ENCODE results near the gene ZNF444. TPM values are rescaled to one million over a fixed set of nuclear protein-coding genes. Genes with fewer than 3 reads are reported as not detected.

ZNF444 gene
- total RNA-seq, 1 donor from 2014 or later = 33.8 TPM

DNA sequence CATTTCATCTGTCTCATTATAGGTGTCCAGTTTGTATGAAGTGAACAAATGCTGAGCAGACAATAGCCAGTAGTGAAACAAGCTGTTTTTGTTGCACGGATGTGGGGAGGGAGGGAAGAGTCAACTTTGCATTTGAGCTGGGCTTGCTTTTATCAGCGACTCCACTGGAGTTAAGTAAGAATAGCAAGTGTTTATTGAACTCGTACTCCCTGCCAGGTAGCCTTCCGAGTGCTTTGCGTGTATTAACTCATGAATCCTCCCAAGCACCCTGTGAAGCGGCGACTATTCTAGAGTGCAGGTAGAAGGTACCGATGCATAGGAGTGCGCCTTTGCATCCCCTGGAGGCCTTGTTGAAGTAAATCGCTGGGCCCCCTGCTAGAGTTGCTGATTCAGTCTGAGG, 4.7 kb upstream of the ZNF444 start:
- no peak for DNase-seq (ENCODE audit: low spot score)
- intact Hi-C loops (cut with micrococcal nuclease) = no loop called here
- Mint-ChIP-seq H3K36me3 (ENCODE audit: low read depth) (no peaks in the 10 kb centered on the region), H3K4me3 (no peak overlapping the region), H3K9me3 (no peaks in the 10 kb centered on the region), H3K27ac (no peak overlapping the region), H3K27me3 (ENCODE audit: insufficient read depth) (peaks cover 3% of the 10 kb centered on the region), H3K4me1 (ENCODE audit: low read depth) (peaks cover 11% of the 10 kb centered on the region)

DNA sequence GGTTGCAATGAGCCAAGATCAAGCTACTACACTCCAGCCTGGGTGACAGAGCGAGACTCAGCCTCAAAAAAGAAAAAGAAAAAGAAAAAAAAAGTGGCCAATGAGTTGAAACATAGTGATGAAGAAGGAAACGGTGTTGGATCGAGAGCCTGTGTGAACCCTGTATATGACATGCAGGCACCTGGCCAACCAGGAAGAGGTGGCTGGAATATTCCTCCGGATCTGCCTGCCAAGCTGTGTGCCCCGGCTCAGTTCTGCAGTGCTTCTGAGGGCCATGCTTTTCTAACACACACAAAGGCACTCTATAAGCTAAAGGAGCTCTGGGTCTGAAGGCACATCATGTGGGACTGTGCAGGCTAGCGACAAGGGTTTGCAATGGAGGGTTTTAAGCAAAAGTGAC, 3.7 kb upstream of the ZNF444 start:
- no peak overlapping the region for H3K27ac Mint-ChIP-seq
- peaks cover 19% of the 10 kb centered on the region for H3K4me1 Mint-ChIP-seq (ENCODE audit: low read depth)
- DNase-seq (ENCODE audit: low spot score) = no peak
- intact Hi-C loops (cut with micrococcal nuclease) = no loop called here
- H3K27me3 Mint-ChIP-seq (ENCODE audit: insufficient read depth) = no peaks in the 10 kb centered on the region
- no peak overlapping the region for H3K4me3 Mint-ChIP-seq
- H3K36me3 Mint-ChIP-seq (ENCODE audit: low read depth) = no peaks in the 10 kb centered on the region
- no peaks in the 10 kb centered on the region for H3K9me3 Mint-ChIP-seq

DNA sequence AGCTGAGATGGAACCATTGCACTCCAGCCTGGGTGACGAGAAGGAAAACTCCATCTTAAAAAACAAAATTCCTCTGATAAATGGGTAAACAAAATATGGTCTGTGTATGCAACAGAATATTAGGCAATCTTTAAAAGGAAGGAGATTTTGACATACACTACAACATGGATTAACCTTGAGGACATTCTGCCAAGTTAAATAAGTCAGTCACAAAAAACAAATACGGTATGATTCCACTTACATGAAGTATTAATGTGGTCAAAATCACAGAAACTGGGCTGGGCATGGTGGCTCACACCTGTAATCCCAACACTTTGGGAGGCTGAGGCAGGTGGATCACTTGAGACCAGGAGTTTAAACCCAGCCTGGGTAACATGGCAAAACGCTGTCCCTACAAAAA, 3.0 kb upstream of the ZNF444 start:
- DNase-seq (ENCODE audit: low spot score) = no peak
- peaks cover 25% of the 10 kb centered on the region for H3K4me1 Mint-ChIP-seq (ENCODE audit: low read depth)
- no peak overlapping the region for H3K27ac Mint-ChIP-seq
- H3K36me3 Mint-ChIP-seq (ENCODE audit: low read depth) = no peaks in the 10 kb centered on the region
- H3K9me3 Mint-ChIP-seq = no peaks in the 10 kb centered on the region
- no peaks in the 10 kb centered on the region for H3K27me3 Mint-ChIP-seq (ENCODE audit: insufficient read depth)
- no peak overlapping the region for H3K4me3 Mint-ChIP-seq
- intact Hi-C loops (cut with micrococcal nuclease) = no loop called here

DNA sequence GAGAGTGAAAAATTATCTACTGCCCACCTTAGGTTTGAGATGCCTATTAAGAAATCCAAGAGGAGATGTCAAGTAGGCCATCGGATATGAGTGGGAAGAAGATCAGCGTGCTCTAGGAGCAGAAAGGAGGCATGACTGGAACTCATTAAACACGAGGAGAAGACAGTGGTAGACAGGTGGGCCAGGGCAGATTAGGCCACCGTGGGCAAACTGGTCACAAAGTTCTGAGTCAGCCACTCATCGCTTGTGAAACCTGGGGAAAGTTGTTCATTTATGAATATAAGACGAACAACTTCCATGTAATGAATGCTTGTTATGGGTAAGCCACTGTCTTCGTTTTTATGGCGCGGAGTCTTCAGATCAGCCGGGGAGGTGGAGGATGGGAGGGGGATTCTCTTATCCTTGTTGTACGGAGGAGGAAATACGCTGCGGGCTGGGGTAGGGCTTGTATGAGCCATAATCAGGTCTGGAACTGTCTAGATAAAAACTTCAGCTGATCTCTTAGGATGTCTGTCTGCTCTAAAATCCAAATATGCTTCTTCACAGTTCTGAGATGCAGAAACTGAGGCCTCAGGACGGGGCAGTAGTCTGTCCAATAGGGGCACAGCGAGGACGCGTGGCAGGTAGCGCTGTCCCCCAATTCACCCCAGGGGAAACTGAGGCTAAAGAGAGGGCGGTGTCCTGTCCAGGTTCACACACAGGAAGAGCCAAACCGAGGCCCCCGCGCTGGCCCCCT, 1.1 kb upstream of the ZNF444 start:
- peak overlapping the region; percentile 82 for H3K4me3 Mint-ChIP-seq
- H3K9me3 Mint-ChIP-seq = no peaks in the 10 kb centered on the region
- H3K27me3 Mint-ChIP-seq (ENCODE audit: insufficient read depth) = no peaks in the 10 kb centered on the region
- peak overlapping the region; percentile 84 for H3K27ac Mint-ChIP-seq
- DNase-seq (ENCODE audit: low spot score) = no peak
- intact Hi-C loops (cut with micrococcal nuclease) = loop anchor here (1.0 to 5.0 kb wide), 4 partner anchors 35 to 1675 kb away; partner anchors contain the start of genes RDH13 and ZNF416
- H3K36me3 Mint-ChIP-seq (ENCODE audit: low read depth) = peaks cover 2% of the 10 kb centered on the region
- H3K4me1 Mint-ChIP-seq (ENCODE audit: low read depth) = peaks cover 37% of the 10 kb centered on the region

DNA sequence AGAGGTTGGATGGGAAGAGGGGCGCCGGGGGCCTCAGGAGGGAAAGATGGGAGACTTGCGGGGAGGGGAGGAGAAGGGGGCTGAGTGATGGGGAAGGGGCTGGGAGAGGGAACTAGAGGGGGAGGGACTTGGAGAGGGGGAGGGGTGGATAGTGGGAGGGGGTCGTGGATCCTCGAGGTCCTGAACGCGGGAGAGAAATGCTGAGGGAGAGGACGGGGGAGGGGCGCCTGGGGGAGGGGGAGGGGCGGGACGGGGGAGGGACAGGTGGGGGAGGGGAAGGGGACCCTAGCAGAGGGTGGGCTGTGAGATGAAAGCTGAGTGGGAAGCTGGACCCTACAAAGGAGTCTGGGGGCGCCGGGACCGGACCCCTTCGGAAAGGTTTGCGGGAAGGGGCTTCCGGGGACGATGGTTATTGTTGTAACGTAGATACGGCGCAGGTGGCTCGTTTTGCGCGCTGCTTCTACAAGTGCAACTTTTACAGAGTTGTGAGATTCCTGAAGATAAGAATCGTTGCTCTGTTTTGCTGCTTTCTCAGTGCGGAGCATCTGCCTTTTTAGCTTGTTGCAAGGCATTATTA, 418 bp downstream of the ZNF444 start:
- H3K27me3 Mint-ChIP-seq (ENCODE audit: insufficient read depth) = no peaks in the 10 kb centered on the region
- H3K9me3 Mint-ChIP-seq = no peaks in the 10 kb centered on the region
- H3K27ac Mint-ChIP-seq = peak overlapping the region; percentile 84
- peaks cover 2% of the 10 kb centered on the region for H3K36me3 Mint-ChIP-seq (ENCODE audit: low read depth)
- peak overlapping the region; percentile 82 for H3K4me3 Mint-ChIP-seq
- H3K4me1 Mint-ChIP-seq (ENCODE audit: low read depth) = peaks cover 37% of the 10 kb centered on the region
- DNase-seq (ENCODE audit: low spot score) = peak; percentile 18
- intact Hi-C loops (cut with micrococcal nuclease) = loop anchor here (1.0 to 5.0 kb wide), 10 partner anchors 20 to 1677 kb away; partner anchors contain the start of genes EPN1, PPP1R12C, RDH13 and U2AF2

DNA sequence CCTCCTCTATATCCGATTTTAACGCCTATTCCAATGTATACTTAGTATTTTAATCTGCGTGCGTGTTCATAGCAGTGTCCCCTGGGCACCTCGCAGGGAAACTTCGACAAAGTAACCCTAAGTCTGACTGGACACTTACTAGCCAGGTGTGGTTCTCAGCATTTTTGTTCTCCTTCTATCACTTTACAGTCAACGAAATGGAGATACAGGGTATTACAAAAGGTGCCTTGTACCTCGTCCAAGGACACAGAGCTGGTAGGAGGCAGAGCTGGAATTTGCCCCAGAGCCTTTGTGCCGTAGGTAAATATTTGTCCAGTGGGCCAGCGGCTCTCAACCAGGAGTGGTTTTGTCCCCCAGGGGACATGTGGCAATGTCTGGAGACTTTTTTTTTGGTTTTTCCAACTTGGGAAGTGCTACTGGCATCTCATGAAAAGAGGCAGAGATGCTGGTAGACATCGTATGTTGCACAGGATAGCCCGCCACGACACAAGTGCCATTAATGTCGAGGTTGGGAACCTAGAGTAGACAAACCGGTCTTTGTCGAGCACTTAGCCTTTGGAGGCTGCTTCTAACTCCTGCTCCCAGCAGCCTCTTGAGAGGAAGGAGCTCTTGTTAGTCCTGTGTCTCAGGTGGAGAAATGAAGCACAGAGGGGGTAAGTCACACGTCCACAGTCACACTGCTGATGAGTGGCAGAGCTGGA, 1.1 kb downstream of the ZNF444 start:
- Mint-ChIP-seq H3K9me3 (no peaks in the 10 kb centered on the region), H3K4me3 (peak overlapping the region; percentile 82), H3K27ac (peak overlapping the region; percentile 81), H3K4me1 (ENCODE audit: low read depth) (peaks cover 37% of the 10 kb centered on the region), H3K27me3 (ENCODE audit: insufficient read depth) (no peaks in the 10 kb centered on the region), H3K36me3 (ENCODE audit: low read depth) (peaks cover 2% of the 10 kb centered on the region)
- no peak for DNase-seq (ENCODE audit: low spot score)
- intact Hi-C loops (cut with micrococcal nuclease) = loop anchor here (5.0 kb wide), 1 partner anchor 1080 kb away; the partner anchor contains the start of gene RDH13

DNA sequence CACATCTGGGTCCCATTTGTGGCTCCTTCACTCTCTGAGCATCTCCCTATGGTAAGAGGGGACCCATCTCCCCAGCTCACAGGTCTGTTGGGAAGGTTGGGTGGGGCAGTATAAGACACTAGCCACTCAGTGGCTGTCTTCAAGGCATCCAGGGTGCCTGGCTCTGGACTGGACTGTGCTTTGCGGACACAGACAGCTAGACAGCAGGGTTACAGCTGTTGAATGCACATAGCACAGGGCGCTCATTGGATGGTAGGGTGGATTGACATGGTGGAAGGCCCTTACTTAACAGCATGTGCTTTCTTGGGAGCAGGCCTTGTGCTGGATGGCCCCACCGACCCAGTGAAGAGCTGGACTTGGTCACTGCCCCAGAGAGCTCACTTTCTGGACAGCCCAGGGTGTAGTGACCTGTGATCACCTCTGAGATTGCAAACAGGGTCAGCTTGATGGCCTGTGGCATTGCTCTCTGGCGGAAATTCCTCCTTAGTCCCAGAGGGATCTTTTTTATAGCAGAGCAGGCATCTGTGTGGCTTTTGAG, 1.9 kb downstream of the ZNF444 start:
- Mint-ChIP-seq H3K27me3 (ENCODE audit: insufficient read depth) (no peaks in the 10 kb centered on the region), H3K36me3 (ENCODE audit: low read depth) (peaks cover 2% of the 10 kb centered on the region), H3K4me3 (peak overlapping the region; percentile 82), H3K9me3 (no peaks in the 10 kb centered on the region), H3K4me1 (ENCODE audit: low read depth) (peaks cover 37% of the 10 kb centered on the region), H3K27ac (no peak overlapping the region)
- no peak for DNase-seq (ENCODE audit: low spot score)
- intact Hi-C loops (cut with micrococcal nuclease) = loop anchor here (5.0 kb wide), 1 partner anchor 1081 kb away; the partner anchor contains the start of gene RDH13

DNA sequence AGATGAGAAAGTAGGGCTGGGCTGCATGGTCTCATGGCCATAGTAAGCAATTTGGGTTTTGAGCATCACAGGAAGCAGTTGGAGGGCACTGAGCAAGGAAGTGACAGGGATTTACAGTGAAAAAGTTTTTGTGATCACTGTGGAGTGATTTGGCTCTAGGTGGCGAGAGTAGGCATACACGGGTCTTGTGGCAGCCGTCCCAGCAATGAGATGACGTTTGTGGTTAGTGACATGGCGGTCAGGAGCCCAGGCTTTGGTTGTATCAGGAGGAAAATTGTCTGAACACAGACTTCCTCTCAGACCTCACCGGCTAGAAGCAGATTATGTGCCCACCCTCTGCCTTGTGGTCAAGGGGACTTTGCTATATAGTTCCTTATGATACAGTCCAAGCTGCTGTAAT, 3.3 kb downstream of the ZNF444 start:
- DNase-seq (ENCODE audit: low spot score) = no peak
- intact Hi-C loops (cut with micrococcal nuclease) = loop anchor here (5.0 kb wide), 1 partner anchor 1082 kb away; the partner anchor contains the start of gene RDH13
- Mint-ChIP-seq H3K36me3 (ENCODE audit: low read depth) (peaks cover 7% of the 10 kb centered on the region), H3K27me3 (ENCODE audit: insufficient read depth) (no peaks in the 10 kb centered on the region), H3K4me3 (no peak overlapping the region), H3K27ac (no peak overlapping the region), H3K9me3 (no peaks in the 10 kb centered on the region), H3K4me1 (ENCODE audit: low read depth) (peaks cover 37% of the 10 kb centered on the region)

DNA sequence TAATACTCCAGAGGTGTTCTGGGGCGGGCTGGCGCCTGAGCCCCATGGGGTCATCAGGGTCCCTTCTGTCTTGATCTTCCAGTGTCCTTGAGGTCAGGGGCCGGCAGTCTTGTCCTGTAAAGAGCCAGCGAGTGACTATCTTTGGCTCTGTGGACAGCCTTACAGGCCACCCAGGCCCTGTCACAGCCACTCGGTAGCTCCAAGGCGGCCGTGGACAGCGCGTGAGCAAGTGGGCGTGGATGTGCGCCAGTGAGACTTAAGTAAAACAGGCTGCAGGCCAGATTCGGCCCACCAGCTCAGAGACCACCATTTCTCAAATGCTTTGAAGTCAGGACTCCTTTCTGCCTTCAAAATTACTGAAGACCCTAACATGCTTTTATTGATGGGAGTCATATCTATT, 3.7 kb downstream of the ZNF444 start:
- intact Hi-C loops (cut with micrococcal nuclease) = loop anchor here (5.0 kb wide), 1 partner anchor 1083 kb away; the partner anchor contains the start of gene RDH13
- Mint-ChIP-seq H3K27ac (no peak overlapping the region), H3K4me1 (ENCODE audit: low read depth) (peaks cover 33% of the 10 kb centered on the region), H3K36me3 (ENCODE audit: low read depth) (peaks cover 11% of the 10 kb centered on the region), H3K4me3 (no peak overlapping the region), H3K27me3 (ENCODE audit: insufficient read depth) (no peaks in the 10 kb centered on the region), H3K9me3 (no peaks in the 10 kb centered on the region)
- no peak for DNase-seq (ENCODE audit: low spot score)

DNA sequence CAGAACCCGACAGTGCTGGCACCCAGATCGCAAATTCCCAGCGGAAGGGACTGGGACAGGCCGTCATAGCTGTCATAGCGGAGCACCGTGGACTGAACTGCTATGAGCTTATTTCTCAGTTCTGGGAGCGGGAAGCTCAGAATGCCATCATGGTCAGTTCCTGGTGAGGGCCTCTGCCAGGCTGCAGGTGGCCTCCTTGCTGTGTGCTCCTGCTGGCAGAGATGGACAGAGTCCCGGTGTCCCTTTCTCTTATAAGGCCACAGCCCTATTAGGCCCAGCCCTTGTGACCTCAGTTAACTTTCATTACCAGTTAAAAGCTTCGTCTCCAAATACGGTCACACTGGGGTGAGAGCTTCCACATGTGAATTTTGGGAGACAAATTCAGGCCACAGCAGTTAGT, 4.6 kb downstream of the ZNF444 start:
- Mint-ChIP-seq H3K4me3 (no peak overlapping the region), H3K27ac (no peak overlapping the region), H3K9me3 (no peaks in the 10 kb centered on the region), H3K27me3 (ENCODE audit: insufficient read depth) (no peaks in the 10 kb centered on the region), H3K4me1 (ENCODE audit: low read depth) (peaks cover 31% of the 10 kb centered on the region), H3K36me3 (ENCODE audit: low read depth) (peaks cover 17% of the 10 kb centered on the region)
- intact Hi-C loops (cut with micrococcal nuclease) = no loop called here
- DNase-seq (ENCODE audit: low spot score) = no peak

DNA sequence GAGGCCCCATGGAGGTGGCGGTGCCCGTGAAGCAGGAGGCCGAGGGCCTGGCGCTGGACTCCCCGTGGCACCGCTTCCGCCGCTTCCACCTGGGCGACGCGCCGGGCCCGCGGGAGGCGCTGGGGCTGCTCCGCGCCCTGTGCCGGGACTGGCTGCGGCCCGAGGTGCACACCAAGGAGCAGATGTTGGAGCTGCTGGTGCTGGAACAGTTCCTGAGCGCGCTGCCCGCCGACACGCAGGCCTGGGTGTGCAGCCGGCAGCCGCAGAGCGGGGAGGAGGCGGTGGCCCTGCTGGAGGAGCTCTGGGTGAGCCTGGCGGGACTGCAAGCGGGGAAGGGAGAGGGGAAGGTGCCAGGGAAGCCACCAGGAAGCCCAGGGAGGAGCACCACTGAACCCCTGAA, 5.8 kb downstream of the ZNF444 start:
- DNase-seq (ENCODE audit: low spot score) = no peak
- no peak overlapping the region for H3K27ac Mint-ChIP-seq
- no peaks in the 10 kb centered on the region for H3K9me3 Mint-ChIP-seq
- no peak overlapping the region for H3K4me3 Mint-ChIP-seq
- no peaks in the 10 kb centered on the region for H3K27me3 Mint-ChIP-seq (ENCODE audit: insufficient read depth)
- peaks cover 29% of the 10 kb centered on the region for H3K4me1 Mint-ChIP-seq (ENCODE audit: low read depth)
- intact Hi-C loops (cut with micrococcal nuclease) = no loop called here
- peaks cover 17% of the 10 kb centered on the region for H3K36me3 Mint-ChIP-seq (ENCODE audit: low read depth)

DNA sequence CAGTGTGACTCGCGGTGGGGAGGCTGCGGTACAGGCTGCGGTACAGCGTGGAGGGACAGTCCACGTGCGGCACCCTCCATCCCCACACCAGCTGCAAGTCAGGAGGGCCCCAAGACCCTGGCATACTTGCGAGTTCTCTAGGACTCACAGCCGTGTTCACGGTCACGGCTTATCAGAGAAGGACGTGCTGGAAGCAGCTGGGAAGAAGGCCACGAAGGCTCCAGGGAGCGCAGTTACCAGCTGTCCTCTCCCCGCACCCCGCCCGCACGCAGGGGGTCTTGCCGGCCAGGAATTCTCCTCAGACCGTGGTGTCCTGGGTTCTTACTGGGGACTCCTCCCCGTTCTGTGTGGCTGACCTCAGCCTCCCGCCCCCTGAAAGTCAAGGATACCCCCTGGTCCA, 6.2 kb downstream of the ZNF444 start:
- Mint-ChIP-seq H3K27ac (no peak overlapping the region), H3K4me3 (no peak overlapping the region), H3K9me3 (no peaks in the 10 kb centered on the region), H3K27me3 (ENCODE audit: insufficient read depth) (no peaks in the 10 kb centered on the region), H3K36me3 (ENCODE audit: low read depth) (peaks cover 17% of the 10 kb centered on the region), H3K4me1 (ENCODE audit: low read depth) (peaks cover 25% of the 10 kb centered on the region)
- DNase-seq (ENCODE audit: low spot score) = no peak
- intact Hi-C loops (cut with micrococcal nuclease) = no loop called here

DNA sequence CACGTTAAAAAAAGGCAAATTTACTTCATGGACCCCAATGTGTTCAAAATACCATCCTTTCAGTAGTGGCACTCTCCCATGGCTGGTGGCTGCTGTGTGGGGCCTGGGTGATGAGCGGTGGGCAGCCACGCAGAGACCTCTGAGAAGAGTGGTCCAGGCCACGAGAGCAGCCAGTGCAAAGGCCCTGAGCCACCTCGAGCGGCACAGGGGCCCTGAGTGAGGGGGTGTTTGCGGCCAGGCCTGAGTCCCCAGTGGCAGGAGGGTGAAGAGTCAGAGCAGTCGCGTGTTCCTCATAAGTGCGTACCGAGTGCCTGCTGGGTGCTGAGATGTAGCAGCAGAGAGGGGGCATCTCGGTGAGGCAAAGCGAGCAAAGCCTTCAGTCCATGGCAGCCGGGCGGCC, 7.0 kb downstream of the ZNF444 start:
- no peak overlapping the region for H3K27ac Mint-ChIP-seq

More for the DNA sequence above, 7.0 kb downstream of the ZNF444 start:
- Mint-ChIP-seq H3K4me1 (ENCODE audit: low read depth) (peaks cover 17% of the 10 kb centered on the region), H3K4me3 (no peak overlapping the region), H3K9me3 (no peaks in the 10 kb centered on the region), H3K27me3 (ENCODE audit: insufficient read depth) (no peaks in the 10 kb centered on the region), H3K36me3 (ENCODE audit: low read depth) (peaks cover 17% of the 10 kb centered on the region)
- no peak for DNase-seq (ENCODE audit: low spot score)
- intact Hi-C loops (cut with micrococcal nuclease) = no loop called here

Measured in activated T-helper 1 cell treated with anti-CD3 and anti-CD28 coated beads, Interleukin-12 subunit alpha, Interleukin-12 subunit beta, Interleukin-2, Interleukin-4 antibody, amounts not matched to agents 30 ng/mL and 10 ng/mL and 1 ng/mL, durations not matched to agents 14 hours and 24 hours and 36 hours (primary cell).